GM18867 (cell line): ENCODE results near the gene CRTC2.

ENCODE experiments used
- ATAC-seq: cut with Tn5 transposase; IDR thresholded peaks from one replicate; pipeline ENCODE4 v1.9.1; 2021; ENCODE audit warnings: mild to moderate bottlenecking, moderate library complexity; ENCODE audit not compliant: unreplicated experiment

The CRTC2 gene

DNA sequence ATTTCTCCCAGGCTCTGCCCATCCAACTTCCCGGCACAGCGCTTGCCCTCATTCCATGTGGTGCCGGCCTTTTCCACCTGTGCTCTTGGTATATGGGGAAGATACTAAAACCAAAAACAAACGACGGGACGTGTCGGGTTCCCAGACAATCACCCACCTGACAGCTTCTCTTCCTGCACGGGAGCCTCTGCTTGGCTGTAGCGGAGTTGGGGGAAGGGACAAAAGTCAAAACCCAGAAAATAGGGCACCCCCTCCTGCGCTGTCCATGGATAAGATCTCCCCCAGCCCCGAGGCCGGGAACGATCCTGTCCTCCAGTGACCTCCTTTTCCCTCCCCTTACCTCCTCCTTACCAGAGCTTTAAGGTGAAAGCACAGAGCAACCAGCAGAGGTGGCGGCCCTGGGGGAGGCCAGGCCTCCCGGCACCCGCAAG is 18.4 kb upstream of the CRTC2 start:
- no peak for ATAC-seq

DNA sequence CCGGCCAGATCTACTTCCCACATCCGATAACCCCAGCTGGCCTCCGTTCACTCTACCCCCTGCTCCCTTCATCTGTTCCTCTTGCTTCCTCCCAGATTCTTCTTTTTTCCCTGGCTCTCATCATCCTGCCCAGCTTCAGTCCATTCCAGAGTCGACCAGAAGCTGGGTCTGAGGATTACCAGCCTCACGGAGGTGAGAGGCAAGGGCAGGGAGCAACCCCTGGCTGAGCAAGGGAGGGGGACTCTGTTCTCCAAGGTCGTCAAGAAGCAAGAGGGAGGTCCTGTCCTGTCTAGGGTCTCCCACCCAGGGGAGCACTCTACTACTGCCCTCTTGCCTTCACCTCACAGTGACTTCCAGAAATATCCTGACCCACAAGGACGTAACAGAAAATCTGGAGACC is 15.1 kb upstream of the CRTC2 start:
- ATAC-seq = no peak

DNA sequence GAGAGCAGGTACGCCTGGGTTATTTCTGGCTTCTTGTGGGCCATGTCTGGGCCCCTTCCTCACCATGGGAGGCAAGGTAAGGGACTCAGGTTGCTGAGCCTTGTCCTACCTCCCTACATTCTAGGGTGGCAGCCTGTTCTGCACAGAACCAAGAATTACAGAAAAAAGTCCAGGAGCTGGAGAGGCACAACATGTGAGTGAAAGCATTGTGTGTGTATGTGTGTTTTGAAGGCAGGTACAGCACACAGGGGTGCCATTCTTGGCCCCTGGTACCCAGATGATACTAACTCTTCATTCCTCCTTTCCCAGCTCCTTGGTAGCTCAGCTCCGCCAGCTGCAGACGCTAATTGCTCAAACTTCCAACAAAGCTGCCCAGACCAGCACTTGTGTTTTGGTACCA is 14.7 kb upstream of the CRTC2 start:
- ATAC-seq = no peak

DNA sequence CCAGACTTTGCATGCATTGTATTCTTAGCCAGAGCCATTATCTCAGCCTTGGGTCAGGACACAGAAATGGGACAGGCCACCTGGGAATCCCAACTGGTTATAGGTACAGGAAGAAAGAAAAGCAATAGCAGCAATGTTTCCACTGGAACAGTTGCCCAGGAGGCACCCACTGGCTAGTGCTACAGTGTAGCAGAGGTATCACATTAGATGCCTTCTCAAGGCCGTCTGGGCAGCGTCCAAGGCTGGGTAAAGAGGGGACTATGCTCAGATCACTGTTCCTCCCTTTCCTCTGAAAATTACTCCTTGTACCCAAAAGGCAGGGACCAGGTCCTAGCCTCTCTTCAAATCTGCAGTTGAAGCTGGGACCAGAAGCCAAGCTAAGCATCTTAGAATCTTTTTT is 11.9 kb upstream of the CRTC2 start:
- no peak for ATAC-seq

DNA sequence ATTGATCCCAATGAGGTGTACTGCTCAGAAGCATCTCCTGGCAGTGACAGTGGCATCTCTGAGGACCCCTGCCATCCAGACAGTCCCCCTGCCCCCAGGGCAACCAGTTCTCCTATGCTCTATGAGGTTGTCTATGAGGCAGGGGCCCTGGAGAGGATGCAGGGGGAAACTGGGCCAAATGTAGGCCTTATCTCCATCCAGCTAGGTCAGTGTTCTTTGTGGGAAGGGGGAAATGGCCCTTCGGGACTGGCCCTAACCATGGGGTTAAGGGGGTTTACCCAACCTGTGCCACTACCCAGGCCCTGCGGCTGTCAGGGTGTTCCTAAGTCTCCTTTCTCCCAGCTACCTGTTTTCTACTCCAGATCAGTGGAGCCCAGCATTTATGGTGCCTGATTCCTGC is 10.6 kb upstream of the CRTC2 start:
- no peak for ATAC-seq

DNA sequence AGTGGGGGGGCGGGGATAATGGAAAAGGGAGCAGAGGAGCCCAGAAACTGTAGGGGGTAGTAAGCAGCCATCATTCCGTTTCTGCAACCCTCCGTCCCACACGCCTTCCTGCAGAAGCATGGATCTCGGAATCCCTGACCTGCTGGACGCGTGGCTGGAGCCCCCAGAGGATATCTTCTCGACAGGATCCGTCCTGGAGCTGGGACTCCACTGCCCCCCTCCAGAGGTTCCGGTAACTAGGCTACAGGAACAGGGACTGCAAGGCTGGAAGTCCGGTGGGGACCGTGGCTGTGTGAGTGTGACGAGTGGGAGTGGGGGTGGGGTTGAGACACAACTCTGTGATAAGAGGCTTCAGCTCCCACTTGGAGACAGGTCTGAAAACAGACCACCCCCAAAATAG is 10.0 kb upstream of the CRTC2 start:
- no peak for ATAC-seq

DNA sequence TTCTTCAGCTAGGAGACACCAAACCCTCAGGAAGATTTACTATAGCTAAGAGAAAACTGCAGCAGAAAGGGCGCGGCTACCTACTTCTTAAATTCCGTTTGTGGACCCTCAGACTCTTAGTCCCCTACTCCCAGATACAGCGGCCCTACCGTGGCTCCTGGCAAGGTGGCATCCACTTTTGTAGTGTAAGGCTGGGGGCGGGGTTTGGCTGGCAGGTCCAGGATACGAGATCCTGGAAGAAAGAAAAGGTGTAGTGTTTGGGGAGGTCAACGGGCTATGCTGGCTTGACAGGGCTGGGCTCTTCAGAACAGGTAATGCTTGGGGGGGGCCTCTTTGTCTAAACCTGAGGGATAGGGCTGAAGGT is 9.6 kb upstream of the CRTC2 start:
- no peak for ATAC-seq

DNA sequence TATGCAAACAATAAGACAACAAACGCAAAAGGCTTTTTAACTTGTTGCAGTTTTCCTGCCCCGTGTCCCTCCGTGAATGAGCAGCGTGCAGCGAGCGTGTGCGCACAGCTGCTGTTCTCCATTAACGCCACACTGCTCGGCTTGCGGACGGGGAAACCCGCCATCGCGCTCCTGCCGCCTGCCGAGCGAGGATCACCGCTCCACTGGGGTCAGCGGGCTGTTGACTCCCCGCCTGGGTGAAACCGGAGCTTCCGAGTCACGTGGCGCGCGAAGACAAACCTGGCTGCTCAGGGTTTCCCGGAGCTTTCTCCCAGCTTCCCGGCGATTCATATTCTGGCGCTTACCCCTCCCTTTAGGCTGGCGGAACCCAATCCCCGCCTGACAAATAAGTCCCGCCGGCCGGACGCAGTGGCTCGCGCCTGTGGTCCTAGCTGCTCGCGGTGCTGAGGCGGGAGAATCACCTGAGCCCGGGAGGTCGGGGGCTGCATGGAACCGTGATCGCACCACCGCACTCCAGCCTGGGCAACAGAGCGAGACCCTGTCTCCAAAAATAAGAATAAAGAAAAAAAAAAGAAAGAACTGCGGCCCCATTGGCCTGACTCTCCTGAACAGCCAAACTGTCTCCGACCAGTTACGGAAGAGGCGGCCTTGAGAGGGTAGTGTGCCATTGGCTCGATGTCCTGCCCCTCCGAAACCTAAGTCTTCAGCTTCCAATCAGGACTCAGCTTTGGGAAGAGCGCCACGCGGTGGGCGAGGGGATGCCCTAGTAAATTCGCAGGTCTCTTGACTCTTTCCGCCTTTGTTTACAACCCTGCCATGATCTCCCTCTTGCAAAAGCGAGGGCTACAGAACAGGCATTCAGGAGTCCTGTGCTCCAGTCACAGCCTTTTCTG is 8.9 kb upstream of the CRTC2 start, which contains the start of gene CREB3L4:
Gene CREB3L4, plus strand, starts transcription at position 796 of the 893 bp plus-strand sequence. CDS start 624 bp downstream, outside the sequence.
- ATAC-seq = peak; percentile 67

DNA sequence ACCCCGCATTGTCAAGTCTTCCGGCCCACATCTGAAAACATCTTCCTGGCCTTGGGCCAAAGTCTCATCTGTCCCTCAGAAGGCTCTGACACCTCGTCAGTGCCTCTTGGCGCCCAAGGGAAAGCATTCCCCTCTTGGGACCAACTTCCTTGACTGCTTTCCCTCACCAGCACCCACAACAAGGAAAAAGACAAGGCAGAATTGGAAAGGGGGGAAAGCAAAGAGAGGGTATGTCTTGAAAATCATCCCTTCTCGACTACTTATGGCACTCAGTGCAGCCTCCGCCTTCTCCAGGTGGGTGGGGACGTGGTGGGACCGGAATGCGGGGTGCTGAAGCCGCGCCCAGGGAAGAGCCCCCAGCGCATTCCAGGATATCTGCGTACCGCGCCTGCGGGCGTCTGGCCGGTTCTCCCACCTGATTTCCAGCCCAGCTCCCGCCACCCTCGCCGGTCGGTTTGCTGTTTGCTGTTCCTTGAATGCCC is 5.5 kb upstream of the CRTC2 start:
- no peak for ATAC-seq

DNA sequence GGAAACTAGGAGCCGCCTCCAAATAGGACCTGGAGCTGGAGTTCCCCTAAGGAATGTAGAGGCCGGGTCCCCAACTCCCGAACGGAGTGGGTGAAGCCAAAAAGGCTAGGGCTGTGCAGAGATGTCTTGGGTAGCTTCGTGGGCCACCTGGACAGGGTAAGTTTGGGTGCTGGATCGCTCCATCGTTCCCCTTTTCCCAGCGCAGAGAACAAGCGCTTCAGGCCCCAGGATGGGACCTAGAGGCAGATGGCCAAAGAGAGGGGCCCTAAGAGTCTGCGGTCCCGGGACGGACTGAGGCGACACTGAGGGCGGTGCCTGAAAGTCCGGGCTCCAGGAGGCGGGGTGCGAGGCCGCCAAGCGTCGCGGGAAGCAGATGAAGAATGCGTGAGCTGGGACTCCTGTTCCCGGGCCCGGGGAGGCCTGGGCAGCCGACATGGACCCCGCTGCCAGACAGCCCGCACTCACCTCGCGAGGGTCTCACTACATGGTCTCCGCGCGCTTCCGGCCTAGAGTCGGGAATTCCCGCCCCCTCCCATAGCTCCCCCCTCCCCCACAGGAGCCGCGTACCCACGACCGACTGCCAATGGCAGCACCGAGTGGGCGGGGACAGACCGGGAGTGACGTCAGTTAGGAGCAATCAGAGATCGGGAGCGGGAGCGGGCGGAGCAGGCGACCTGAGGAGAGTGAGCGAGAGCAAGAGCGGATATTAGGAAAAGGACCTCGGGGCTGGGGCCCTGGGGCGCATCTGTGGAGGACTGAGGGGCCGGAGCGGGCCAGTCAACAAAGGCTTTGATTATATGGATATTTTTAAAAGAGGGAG is 4.8 kb upstream of the CRTC2 start, which contains the start of gene SLC39A1:
Gene SLC39A1, minus strand, starts transcription at position 508 of the 820 bp plus-strand sequence. CDS start 822 bp downstream, outside the sequence.
- ATAC-seq = peak; percentile 51

DNA sequence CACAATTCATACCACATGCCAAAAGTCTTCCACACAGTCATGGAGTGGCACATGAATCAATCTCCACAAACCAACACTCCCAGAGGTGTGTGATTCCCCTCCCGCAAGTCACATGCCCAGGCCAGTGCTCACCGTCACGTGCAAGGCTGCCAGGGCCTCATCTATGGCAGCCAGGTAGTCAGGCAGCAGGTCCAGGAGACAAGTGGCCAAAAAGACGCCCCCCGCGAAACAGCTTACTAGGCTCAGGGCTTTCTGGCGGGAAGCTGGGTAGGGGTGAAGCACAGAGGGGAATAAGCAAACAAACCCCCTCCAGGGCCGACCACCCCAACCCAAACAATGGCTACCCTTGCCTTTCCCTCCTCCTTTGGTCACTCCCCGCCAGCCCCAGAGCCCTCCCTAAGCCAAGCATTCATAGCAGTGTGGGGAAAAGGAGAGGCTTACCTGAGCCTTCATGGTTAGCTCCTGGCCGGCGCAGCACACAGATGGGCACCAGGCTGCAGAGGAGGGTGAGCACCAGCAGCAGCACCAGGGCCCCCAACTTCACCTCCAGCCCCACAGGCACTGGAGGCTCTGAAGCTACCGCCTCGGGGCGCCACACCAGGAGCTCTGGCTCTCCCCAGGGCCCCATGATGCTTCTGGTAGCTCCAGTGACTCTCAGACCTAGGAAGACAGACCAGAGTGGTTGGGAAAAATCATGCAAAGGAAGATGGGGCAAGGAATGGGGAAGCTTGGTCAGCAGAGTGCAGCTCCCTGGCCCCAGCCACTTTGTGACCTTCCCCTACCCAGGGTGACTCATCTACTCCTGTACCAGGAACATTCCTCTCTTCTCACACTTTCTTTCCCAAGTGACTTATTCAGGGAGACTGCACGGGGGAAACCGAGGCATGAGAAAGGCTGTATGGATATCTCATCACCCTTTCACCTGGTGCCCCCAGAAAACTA is 3.9 kb upstream of the CRTC2 start:
- no peak for ATAC-seq

DNA sequence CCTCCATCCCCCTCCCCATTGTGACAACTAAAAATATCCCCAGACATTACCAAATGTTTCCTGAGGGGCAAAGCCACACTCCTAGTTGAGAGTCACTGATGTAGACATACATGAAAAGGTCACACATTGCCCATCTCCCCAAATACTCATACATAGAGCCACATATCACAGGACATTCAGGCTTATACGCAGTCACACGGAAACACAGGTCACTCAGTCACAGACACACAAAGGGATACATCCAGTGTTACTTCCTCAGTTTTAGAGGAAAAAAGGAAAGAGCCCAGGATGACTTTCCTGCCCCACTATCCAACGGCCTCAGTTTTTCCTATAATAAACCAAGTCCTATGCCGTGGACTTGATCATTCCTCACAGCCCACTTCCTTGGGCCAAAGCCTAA is 3.0 kb upstream of the CRTC2 start:
- ATAC-seq = no peak

DNA sequence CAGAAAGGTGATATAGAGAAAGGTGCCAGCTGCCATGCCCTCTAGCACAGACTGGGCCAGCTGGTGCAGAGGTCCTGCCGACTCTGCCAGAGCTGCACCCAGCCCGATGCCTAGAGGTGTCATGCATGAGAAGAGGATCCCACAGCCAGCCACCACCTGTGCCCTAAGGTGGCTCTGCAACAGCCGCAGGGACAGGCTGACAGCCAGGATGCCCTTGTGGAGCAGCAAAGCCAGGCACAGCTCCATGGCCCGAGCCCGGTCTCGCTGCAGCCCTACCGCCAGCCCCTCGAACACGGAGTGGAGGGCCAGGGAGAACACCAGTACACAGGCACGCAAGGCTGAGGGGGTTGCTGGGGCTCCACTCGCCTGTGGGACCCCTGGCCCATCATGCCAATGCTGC is 1.8 kb upstream of the CRTC2 start:
- ATAC-seq = no peak

DNA sequence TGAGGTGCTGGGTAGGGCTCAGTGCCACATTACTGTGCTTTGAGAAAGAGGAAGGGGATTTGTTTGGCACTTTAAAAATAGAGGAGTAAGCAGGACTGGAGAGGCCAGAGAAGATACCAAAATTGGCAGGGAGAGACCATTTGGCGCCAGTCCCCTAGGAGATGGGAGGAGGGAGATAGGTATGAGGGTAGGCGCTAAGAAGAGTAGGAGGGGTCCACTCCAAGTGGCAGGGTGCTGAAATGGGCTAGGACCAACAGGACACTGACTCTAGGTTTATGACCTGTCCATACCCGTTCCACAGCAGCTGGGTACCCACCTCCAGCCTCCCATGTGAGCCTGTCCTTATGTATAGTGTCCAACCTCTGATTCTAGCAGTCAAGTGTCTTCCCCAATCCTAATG is 1.0 kb upstream of the CRTC2 start:
- ATAC-seq = no peak

DNA sequence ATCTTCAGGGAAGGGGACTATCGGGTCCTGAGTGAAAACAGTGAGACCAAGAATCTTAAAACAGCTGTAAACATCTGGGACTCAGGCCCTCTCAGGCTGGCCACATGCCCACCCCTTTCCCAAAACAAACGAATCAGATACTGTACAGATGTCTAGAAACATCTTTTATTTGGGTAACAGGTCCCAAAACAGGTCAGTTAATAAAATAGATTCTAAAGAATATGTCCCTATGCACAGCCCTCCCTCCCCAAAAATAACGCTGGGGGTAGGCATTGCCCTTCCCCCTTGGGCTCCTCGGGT is 499 bp upstream of the CRTC2 start:
- ATAC-seq = no peak

DNA sequence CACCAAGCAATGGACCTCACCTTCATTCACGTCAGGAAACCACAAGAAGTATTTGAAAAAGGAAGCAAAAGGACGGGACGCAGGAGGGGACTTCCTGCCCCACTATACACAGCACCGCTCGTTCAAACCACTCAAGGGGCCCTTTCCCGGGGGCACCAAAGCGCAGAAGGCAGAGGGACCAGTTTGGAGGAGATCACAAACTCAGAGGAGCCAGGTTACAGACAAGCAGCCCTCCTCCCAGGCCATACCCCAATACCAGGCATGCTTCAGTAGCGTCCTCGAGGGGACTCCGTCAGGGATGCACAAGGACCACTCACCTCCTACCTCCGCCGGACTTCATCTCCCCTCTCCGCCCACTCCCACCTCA is 685 bp downstream of the CRTC2 start:
- ATAC-seq = peak; percentile 5

DNA sequence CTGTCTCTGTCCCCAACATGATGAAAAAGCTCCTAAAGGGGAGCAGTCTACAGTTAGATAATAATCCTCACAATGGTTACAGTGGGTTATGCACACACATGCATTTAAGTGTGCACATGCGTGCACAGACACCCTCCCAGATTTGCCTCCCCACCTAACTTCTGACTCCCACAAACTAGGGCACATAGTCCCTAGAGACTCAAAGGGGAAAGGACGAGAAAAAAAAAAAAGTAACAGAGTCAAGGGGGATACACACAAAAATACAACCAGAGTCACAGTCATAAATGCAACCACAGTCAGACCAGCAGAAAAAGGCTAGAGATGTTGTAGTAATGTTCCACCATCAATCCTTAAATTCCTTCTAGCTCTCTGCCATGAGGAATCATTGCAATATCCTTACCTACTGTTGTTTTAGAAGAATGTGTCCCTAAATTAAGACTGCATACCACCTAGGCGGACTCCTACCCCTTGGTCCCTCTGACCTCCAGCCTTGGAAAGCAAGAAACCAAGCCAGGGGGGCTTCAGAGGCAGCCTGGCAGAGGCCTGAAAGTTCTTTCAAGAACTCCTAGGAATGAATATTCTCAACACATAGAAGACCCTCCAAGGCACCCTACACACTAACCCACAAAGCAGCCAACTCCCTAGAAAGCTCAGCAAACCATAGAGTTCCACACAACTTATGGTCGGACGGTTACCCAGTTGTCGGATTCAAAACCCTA is 1.3 kb downstream of the CRTC2 start:
- ATAC-seq = no peak

DNA sequence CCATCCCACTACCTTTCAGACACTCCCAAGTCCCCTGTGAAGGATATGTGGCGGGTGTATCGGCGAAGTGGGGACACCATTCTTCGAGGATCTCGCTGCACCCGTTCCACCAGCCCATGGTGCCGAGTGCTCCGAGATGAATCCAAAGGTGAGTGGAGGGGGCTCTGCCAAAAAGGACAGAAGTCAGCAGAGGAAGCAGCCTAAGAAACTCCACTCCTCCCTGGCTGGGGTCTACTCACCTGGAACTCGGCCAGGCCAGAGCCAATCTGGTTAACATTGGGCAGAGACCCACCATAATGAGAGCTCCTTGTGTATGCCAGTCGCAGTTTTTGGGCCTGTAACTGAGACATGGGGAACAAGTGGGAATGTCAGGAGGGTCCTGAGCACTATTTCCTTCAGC is 3.6 kb downstream of the CRTC2 start:
- ATAC-seq = no peak

DNA sequence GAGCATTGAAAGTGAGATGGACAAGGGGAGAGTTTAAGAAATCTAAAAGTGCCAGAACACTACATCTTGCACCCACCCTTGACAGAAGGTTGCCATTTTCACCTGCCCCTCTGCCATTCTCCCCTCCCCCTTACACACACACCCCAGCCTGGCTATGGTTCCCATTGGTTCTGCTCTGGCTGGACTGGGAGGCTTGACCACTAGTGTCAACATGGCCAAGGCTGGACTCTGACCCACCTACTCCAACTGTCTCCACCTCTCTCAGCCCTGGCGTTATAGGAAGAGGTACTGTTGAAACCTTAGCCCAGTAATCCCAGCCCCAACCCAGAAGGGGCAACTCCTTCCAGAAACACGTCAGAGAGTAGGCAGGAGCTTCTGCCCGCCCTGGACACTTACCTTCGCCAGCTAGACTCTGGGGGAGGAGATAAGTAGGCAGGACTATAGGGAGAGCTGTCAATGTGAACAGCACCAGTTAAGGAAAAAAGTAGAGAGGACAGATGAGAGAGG is 4.5 kb downstream of the CRTC2 start:
- no peak for ATAC-seq

DNA sequence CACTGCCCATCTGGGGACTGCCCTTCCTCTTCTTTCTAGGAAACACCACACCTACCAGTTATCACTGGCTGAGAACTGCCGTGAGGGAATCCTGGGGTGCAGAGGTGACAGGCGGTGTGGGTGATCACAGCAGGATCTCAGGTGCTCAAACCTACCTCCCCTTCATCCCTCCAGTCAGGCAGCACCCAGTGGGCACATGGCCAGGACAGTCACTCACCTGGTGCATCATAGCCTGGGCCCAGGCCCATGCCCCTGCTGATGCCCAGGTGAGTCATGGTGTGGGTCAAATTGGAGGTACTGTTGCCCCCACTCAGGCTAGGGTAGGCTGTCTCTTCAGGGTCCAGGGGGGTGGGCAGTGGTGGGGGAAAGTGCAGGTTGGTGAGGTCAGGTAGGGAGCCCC is 6.6 kb downstream of the CRTC2 start:
- ATAC-seq = no peak
